ENCODE data around the gene ELMOD1. TPM values are rescaled to one million over a fixed set of nuclear protein-coding genes. Genes with fewer than 3 reads are reported as not detected.

The ELMOD1 gene
- total RNA-seq, 1 experiment from 2014 or later = not detected

DNA sequence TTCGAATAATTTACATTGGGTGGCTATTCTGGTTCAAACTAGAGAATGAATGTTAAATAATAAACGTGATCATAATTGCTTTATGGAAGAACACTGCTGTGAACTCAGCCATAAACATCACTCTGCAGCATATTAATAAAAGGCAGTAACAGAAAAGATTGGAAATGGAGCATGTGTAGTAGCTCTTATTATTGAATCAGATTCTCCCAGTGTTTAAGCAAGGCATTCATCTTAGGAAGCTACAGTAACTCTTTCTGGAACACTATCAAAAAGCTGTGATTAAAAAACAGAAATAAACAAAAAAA, 34.7 kb downstream of the ELMOD1 start:
- no peak for DNase-seq (ENCODE audit: extremely low read depth, low read depth)

DNA sequence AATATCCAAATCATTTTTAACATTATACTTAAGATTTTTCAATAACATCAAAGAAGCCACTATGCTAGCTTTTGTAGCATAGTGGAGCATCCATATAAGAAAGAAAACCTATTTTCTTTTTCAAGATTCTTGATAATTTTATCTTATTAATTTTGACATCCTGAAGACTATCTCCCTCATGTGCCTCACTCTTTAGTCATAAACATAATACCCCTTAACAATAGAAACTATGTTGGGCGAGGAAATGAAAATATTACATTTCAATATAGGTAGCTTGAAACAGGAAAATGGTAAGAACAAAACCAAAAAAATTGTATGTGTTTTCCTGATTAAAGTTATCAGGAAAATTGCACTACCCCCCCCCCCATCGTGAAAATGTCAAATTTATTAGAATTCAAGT, 40.1 kb downstream of the ELMOD1 start:
- DNase-seq (ENCODE audit: extremely low read depth, low read depth) = no peak

DNA sequence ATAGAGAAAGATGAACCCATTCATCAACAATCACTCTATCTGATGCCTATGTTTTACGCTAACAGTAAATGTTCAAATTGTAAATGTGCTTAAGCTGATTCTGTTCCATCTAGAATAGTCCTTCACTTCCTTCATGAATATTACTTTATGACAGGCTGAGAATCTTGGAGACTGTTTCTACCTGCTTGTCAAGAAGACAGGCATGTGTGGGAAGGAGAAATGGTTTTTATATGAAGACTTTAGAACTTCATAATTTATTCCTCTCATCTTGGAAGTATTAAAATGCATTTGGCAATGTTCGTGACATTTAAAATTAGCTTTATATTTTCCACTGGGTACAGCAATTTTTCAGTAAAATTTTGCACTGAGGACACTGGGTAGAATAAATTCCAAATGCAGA, 41.0 kb downstream of the ELMOD1 start:
- no peak for DNase-seq (ENCODE audit: extremely low read depth, low read depth)

DNA sequence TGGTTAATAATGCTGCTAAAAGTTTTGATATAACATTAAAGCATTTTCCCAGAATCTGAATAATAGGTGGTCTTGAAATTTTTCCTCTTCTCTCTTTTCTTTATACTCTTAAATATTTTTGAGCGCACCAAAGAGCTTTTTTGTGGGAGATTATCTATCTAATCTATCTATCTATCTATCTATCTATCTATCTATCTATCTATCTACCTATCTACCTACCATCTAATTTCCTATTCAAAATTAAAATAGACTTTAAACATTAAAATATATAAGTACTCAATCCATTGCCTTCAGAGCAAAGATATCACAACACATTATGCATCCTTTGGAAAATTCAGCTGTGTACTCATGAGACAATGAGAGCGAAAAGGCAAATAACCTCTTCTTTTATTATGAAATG, 55.8 kb downstream of the ELMOD1 start:
- no peak for DNase-seq (ENCODE audit: extremely low read depth, low read depth)

DNA sequence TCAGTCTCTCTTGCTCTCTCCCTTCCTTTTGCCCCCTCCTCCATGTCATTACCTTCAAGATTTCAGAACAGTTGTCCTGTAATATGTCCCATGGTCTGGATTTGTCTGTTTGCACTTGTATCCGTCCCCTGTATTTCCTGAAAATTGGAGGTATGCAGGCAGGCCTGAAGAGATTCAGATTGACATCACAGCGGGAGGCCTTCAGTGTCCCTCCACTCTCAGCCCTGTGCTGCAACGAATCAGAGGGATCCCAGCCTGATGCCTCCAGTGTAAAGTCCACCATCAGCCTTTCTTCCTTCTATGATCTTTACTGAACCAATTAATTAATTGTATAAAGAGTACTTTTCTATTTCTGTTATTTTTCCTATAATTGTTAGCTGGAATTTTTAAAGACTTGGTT, 57.3 kb downstream of the ELMOD1 start:
- no peak for DNase-seq (ENCODE audit: extremely low read depth, low read depth)

DNA sequence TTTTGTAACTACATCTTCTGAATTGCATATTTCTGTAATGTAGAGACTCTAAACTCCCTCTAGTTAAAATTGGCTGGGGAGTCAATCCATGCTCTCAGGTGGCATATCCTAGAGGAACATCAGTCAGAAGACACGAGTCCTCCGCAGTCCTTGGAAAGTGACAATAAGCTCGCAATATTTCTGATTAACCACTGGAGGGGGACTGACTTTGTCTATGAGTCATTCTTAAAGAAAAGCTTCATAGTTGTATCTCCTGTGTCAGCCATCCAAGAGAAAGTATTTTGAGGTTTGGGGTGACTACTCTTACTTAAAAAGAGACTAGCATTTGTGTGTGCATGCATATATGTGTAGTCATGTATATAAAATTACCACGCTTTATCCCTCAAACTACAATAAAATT, 60.7 kb downstream of the ELMOD1 start:
- DNase-seq (ENCODE audit: extremely low read depth, low read depth) = no peak

DNA sequence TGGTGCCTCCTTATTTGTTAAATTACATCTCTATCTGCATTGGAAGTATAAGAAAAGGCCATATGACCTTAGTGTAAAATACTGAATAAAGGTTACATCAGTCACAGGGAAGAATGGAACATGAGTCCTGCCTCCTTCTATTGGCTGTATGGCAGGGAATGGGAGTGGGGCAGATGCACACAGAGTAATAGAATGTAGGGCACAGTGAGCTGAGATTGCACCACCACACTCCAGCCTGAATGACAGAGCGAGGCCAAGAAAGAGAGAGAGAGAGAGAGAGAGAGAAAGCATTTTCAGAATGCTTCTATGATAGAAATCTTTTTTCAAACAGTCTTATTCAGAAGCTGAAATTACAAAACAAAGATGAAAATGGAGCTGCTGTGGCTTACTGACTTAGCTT, 62.1 kb downstream of the ELMOD1 start:
- no peak for DNase-seq (ENCODE audit: extremely low read depth, low read depth)

DNA sequence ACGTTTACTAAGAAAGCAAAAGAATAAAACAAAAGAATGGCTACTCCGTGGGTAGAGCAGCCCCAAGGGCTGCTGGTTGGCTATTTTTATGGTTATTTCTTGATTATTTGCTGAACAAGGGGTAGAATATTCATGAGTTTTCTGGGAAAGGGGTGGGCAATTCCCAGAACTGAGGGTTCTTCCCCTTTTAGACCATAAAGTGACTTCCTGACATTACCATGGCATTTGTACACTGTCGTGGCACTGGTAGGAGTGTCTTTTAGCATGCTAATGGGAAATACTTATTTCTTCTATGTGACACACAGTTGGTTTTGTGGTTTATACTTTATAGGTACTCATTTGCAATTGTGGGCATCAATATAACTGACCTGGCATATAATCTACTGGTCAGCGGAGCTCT, 64.7 kb downstream of the ELMOD1 start:
- no peak for DNase-seq (ENCODE audit: extremely low read depth, low read depth)

DNA sequence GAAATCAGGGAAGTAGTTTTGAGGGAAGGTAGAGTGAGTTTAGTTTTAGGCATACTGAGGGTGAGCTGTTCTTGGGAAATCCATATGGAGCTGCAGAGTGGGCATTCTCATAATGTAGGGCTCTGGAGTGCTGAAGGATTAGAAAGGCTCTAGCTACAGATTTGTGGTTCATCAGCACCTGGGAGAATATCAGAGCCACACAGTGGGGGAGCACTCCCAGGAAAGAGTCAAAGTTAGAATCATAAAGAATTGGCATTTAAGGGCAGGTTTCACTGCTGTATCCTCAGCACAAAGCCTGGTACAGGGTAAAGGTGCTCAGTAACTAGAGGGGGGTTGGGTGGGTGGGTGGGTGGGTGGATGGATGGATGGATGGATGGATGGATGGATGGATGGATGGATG, 68.4 kb downstream of the ELMOD1 start:
- DNase-seq (ENCODE audit: extremely low read depth, low read depth) = no peak

DNA sequence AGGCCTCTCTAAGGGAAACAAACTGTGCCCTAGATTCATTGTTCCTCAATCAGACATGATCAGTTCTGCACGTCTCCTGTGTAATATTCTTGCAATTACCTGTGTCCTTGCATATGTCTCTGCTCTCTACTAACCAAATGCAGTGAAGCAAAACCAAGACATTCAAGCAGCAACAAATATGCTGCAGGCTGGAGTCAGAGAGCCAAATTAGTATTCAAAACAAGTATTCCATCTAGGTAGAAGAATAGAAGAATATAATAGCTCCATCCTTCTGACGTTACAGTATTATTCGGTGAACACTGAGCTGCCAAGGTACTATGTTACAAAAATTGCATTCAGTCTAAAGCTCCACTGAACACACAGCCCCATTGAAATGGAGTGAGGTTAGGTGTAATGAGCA, 69.1 kb downstream of the ELMOD1 start:
- no peak for DNase-seq (ENCODE audit: extremely low read depth, low read depth)

DNA sequence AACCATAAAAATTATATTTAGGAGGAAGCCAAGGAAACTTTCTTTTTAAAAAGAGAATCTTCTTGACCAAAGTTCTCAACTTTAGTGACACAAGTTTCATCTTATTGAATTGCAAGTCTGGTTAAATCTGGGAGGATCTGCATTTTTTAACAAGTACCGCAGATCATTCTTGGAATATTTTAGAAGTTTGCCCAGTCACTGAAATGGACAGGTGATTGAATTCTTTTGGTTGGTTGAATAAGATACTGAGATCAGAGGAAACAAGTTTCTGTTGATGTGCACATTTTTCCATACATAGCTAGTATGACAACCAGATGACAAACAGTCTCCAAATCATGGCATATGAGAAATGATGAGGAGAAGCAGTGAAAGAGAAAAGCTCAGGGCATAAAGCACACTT, 70.7 kb downstream of the ELMOD1 start:
- DNase-seq (ENCODE audit: extremely low read depth, low read depth) = no peak

DNA sequence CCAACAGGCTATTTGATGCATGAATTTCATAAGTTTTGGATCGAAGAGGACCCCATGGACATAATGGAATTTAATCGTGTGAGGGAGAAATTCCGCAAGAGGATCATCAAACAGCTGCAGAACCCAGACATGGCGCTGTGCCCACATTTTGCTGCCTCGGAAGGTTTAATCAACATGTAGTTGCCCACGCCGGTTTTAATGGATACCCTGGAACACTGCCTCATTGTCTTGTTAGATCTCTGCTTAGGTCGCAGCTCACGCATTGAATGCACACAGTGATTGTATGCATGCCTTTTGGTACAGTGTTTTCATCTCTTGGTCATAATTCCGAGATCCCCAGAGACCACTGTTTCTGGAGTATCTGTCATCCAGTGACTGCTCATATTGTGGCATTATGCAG, 74.1 kb downstream of the ELMOD1 start:
- no peak for DNase-seq (ENCODE audit: extremely low read depth, low read depth)

DNA sequence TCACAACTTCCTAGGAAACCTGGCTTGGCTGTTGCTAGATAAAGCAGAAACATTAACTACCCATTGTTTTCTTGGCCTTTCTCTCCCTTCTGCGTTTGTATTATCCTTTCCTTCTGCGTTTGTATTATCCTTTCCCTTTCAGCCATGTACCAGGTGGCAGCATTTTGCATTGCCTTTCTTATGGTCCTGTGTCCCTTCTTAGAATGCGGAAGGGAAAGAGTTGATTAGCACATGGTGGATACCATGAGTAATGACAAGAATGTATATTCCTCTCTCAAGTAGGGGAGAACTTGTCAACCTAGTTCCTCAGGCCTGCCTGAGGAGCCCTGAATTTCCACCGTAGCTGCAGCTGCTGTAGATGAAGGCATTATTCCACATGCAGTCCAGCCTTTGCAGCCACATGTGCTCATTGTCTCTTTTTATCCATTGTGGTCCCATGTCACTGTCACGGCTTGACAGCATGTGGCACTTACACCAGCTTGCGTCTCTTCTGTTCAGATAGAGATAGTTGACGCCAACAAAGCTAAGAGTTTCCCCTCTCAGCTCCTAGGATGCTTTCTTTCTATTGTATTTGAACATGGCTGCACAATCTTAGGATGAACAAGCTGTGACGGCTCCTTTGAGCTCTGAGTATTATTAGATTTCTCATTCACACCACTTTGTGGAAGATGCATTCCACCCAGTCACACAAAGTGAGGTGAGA, 76.1 kb downstream of the ELMOD1 start:
- DNase-seq (ENCODE audit: extremely low read depth, low read depth) = no peak

DNA sequence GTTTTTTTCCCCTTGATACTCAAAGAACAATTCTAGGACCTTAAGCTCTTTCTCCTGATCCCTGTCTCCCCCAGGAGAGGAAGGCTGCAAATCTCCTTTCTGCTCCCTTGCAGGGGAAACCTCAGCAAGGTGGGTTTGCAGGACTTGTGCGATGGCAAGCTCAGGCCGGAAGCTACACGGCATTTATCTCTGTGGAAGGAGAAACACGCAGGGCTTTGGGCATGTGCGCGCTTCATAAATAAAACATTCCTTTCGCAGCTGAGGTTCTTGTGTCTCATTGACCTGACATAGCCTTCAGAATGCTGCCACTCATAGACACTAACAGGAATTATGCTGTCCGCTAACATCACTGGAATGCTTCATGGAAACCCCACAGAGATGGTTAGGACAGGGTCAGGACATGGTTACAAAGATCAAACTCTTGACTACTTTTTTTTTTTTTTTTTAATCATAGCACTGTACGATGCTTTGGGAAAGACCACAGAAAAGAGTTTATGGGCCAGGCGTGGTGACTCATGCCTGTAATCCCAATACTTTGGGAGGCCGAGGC, 78.3 kb downstream of the ELMOD1 start:
- DNase-seq (ENCODE audit: extremely low read depth, low read depth) = no peak

DNA sequence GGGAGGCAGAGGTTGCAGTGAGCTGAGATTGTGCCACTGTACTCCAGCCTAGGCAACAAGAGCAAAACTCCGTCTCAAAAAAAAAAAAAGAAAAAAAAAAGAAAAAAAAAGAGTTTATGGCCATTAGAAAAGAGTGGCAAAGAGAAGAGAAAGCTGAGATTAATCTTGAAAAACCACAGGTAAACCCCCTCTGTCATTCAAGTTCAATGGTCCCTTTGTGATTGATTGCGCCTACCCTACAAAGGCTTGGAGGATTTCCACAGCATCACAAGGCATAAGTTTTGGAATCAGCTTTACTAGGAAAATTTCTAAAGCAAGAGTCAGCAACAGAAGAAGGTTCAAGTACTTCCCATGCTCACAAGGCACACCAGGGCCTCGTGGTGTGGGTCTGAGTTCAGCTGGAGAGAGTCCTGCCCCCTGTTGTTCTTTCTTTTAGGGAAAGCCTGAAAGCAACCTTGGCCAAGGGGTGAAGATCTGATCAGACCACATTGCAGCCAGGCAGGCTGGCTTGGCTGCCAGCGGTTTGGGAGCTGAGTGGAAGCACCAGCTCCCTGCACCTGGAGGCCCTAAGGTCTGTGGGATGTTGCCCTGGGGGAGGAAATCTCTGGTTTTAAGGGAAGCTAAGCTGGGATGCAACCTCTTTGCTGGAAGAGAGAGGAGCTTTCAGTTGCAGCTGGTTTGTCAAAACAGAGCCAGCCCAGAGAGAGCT, 79.1 kb downstream of the ELMOD1 start:
- no peak for DNase-seq (ENCODE audit: extremely low read depth, low read depth)

DNA sequence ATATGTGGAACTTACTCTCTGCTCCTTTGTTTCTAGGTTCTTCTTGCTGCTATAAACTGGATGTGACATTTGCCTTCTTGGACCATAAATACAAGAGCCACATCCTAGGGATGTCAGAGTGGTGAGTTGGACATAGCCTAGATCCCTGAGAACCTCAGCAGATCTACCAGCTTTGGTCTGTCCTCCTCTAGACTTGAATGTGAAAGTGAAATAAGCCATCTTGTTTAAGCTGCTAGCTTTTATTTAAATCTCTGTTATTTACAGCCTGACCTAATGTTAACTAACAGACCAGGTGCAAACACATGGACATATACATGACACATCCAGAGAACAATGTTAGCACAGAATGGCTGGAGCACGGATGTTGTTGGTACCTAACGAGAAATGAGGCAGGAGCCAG, 85.0 kb downstream of the ELMOD1 start:
- no peak for DNase-seq (ENCODE audit: extremely low read depth, low read depth)

DNA sequence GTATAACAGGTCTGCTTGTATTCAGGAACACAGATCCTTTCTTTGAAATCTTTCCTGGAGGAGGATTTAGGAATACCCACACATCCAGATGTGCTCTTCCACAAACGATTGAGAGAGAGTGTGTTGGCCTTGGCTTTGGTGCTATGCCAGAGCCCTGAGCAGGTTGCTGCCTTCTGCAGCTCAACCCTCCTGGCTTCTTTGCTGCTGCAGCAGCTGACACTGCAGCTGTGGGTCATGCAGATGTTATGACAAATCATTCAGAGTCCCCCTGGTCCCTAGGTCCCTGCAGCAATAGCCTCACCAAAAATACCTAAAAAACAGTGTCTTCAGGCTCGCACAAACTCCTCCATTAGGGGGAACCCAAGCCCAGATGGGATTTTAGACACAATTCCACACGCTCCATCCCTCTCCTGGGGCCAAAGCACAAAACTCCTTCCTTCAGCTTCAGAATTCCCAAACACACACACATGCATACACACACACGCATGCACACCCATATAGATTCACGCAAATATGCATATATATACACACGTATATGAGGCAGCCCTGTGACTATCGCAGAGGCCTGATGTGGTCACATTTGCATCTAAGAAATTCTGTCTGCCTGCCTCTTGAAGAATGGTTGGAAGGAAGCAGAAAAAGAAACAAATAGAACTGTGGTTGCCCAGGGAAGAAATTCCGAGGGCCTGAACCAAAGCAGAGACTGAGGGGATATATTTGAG, 85.5 kb downstream of the ELMOD1 start:
- no peak for DNase-seq (ENCODE audit: extremely low read depth, low read depth)

DNA sequence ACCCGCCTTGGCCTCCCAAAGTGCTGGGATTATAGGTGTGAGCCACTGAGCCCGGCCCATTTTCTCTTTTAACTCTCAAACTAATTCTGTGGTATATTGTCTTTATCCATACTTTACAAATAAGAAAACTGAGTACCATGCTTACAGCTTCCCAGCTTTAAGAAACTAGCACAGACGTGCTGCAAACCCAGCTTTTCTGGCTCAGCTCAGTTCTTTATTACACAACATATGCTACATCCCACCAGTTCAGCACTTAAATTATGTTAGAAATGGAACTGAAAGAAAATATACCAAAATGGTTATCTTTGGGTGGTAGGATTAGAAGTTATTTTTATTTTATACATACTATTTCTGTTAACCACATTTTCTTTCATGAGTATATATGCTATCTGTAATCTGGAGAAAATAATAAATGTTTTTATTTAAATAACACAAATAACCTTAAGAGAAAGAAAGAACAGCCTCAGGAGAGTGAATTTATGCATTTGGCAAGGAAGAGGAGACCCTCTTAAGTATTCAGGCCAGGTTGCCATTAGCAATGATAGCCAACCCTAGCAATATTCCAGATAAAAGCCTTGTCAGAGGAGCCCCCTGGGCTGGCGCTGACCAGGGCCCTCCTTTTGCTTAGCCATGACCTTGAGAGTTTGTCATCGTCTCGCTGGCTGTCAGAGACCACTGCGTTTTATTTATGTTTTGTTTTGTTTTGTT, 87.1 kb downstream of the ELMOD1 start:
- DNase-seq (ENCODE audit: extremely low read depth, low read depth) = no peak

DNA sequence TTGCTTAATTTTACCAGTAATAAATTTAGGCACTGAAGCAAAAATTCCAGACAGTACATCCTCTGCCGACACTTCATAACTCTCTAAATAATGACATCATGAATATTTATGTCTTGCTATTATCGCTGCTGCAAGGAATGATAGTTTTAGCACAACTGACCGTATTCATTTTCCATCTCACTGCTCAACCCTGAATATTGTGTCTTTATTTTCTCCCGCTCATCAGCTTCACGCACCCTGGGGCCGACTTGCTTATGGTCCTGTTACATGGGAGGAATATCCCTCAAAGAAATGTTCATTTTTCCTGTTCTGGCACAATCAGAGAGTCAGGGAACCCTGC, 87.7 kb downstream of the ELMOD1 start:
- DNase-seq (ENCODE audit: extremely low read depth, low read depth) = no peak

DNA sequence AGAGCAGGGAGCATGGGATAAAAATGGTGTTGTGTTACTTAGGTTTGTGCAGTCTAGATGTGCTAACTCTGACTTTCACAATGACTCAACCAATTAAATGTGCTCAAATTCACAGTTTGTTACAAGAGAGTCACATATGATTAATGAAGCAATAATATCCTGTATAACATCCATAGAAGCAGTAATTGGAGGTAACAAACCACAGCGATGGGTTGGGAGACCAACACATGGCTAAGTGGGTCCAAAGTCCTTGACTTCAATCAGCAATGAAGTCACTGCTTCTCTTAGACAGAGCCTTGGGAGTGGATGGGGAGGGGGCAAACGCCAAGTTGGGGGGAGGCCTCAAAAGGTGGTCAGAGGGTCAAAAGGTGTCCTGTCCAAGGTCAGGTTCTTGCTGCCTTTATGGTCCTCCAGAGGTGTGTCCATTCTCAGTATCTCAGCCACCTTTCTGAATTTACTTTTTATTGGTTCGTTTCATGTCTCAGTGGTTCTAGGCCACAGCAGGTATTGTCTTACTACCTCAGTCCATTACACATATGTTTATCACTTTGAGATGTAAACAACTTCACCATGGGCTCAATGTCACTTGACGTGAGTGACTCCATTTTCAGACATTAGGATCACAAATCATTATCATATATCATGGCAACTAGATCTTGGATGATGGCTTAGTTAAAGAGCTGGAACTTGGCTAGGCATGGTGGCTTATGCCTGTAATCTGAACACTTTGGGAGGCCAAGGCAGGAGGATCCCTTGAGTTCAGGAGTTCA, 88.5 kb downstream of the ELMOD1 start:
- no peak for DNase-seq (ENCODE audit: extremely low read depth, low read depth)

DNA sequence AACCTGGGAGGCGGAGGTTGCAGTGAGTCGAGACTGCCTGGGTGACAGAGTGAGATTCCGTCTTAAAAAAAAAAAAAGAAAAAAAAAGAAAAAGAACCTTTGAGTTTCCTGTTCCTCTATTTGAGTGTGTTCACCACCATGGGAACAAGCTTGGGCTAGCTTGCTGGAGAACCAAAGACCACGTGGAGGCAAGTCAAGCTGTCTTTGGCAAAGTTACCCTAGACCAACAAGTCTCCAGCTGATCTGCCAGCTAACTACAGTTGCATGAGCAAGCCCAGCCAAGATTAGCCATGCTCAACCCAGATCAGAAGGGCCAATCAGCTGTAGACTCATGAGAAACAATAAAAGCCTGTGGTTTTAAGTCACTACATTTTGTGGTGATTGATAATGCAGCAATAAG, 91.2 kb downstream of the ELMOD1 start:
- no peak for DNase-seq (ENCODE audit: extremely low read depth, low read depth)
